Measurements from ENCODE around the gene RGS6.

DNA sequence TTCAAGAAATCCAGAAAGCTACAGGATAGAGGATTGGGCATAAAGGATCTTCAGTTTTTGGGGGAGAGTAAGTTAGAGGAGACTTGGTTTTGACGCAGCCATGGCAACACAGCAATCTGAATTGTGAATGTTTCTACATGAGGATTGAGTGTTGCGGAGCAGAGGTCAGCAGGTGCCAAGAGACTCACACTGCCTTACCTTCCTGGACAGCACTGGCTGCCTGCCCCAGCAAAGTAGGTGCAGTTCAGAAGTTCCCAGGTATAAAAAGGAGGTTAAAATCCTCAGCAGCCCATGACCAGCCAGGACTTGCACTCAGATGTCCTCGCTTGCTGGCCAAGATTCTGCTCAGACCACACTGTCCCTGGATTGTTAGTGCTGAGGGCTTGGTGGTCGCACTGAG, 590.6 kb downstream of the RGS6 start:
- TF ChIP-seq CTCF (conservative IDR thresholded peaks at IDR 0.05; ENCODE audit: low read length) (no peak), EZH2phosphoT487 (IDR thresholded peaks at IDR 0.05; ENCODE audit: borderline replicate concordance, low read depth, low read length) (no peak)

Measured in OCI-LY7 (cell line).